Astrocyte (in vitro differentiated cells and primary cell): ENCODE measurements around the gene APP.

Experiments used
- CTCF ChIP-seq: IDR thresholded peaks from 2 replicates; pipeline ENCODE4 v1.5.1; 2011; ENCODE audit warnings: low read depth, mild to moderate bottlenecking, inconsistent platforms, low read length, moderate library complexity; ENCODE audit not compliant: insufficient read depth
- EZH2 ChIP-seq: IDR thresholded peaks from 2 replicates; pipeline ENCODE4 v1.6.1; 2012; ENCODE audit warnings: mild to moderate bottlenecking, low read length, inconsistent platforms; ENCODE audit not compliant: insufficient read depth

- no peak for TF ChIP-seq CTCF
- no peak for TF ChIP-seq EZH2
These were observed 24.3 kb upstream of the APP start for GRCh38 chr21:26194811-26195251.
